Measurements from ENCODE around the gene GP1BB.
"Not testable (repeated sequence)": the region's sequence is repeated elsewhere in the genome, so short reads cannot be mapped to it uniquely, and the experiment has no call there.

Gene GP1BB

DNA sequence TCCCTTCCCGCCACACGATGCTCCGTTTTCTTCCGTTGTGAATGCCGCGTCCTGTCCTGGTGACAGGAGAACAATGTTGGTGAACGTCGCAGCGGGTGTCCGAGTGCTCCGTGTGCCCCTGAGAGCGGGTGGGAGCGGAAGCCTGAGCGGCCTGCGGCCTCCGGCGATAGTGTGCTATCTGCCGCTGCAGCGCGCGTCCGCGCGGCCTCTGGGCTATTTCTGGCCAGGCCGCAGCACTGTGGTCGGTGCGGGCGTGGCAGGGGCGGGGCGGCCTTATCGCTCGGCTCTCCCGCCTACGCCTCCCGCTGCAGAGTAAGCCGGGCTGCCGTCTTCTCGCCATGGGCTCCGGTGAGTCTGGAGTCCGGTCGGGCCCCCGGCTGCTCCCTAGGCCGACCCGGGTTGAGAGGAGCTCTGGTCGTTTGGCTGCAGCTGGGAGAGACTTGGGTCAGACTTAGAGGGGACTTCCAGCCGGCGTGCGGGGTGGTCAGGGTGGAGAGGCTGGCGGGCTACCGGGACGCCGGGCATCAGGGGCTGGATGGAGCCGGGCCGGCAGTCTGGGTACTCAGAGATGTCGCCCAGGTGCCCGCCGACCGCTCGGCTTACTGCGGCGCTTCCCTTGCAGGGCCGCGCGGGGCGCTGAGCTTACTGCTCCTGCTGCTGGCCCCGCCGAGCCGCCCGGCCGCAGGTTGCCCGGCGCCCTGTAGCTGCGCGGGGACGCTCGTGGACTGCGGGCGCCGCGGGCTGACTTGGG lies at the start of gene GP1BB:
TSS of gene GP1BB (plus strand) at position 308 of the 751 bp plus-strand sequence. CDS start at position 339, 31 bp downstream.
- no peak for DNase-seq (ENCODE audit: low read depth)

DNA sequence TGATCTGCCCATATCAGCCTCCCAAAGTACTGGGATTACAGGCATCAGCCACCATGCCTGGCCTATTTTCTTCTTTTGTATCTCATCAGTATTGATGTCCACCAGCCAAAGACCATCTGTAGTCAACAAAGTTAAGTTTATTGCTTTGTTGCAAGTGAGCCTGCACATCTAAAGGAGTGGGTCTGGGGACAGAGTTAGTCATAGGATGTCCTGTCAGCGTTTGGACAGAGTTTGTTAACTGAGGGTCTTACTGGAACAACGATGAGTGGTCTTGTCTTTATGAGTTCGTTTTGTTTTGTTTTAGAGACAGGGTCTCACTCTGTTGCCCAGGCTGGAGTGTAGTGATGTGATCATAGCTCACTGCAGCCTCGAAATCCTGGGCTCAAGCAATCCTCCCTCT lies 49.7 kb upstream of the GP1BB start:
- DNase-seq (ENCODE audit: low read depth), result no peak

DNA sequence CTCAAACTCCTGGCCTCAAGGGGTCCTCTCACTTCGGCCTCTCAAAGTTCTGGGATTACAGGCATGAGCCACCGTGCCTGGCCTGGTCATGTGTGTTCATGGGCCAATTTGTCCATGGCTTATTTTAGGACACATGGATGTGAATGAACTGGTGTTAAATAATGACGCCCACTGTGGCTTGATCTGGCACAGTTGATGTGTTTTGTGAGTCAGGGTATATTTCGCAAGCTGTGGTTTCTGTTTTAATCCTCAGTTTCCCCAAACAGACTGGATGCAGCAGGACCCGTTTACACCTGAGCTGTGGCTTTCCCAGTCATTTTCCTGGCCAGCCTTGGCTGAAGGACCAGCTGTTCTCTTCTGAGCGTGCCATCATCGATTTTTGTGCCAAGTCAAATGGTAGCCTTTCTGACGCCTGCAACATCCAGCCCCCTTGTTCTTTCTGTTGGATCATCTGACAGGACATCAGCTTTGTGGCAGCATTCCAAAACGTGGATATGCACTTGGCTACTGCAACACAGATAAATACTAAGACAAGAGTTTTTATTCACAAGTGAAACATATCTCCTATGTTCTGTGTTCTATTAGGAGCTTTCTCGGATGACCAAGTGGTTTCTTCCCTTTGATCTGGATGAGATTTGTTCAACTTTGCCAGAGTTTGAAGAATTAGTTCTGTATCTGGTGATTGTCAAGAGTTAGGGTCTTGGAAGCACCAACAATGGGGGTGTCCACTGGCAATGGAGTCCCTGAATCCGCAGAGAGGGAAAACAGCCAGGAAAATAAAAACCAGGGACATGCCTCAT lies 49.0 kb upstream of the GP1BB start:
- no peak for DNase-seq (ENCODE audit: low read depth)

DNA sequence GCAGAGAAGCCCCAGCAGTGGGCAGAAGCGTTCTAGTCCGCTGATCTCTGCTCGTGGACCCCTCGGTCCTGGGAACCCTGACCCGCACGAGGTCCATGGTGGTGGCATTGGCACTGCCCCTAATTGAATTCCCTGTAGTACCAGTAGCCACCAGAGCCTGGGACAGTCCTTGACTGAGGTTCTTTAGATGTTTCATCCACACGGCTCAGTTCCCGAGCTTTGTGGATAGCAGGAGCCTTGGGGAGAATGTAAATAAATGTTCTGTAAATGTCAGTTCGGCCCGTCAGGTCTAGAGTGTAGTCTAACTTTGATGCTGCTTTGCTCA lies 48.4 kb upstream of the GP1BB start:
- DNase-seq (ENCODE audit: low read depth), result no peak

DNA sequence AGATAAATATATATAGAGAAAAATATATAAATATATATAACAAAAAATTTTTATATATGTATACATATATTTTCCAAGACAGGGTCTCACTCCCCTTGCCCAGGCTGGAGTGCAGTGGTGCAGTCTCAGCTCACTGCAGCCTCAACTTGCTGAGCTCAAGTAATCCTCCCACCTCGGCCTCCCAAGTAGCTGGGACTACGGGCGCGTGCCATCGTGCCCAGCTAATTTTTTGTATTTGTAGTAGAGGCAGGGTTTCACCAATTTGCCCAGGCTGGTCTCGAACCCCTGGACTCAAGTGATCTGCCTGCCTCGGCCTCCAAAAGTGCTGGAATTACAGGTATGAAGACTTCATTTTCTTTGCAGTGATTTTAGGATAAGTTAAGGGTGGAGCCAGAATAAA lies 47.9 kb upstream of the GP1BB start:
- DNase-seq (ENCODE audit: low read depth), result no peak

DNA sequence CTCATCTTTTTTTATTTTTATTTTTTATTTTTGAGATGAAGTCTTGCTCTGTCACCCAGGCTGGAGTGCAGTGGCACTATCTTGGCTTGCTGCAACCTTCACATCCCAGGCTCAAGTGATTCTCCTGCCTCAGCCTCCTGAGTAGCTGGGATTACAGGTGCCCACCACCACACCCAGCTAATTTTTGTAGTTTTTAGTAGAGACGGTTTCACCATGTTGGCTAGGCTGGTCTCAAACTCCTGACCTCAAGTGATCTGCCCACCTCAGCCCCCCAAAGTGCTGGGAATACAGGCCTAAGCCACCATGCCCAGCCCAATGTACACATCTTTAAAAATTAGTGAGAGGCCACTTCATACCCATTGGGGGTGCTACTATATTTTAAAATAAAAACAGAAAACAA lies 46.9 kb upstream of the GP1BB start:
- DNase-seq (ENCODE audit: low read depth), result not testable (repeated sequence)

DNA sequence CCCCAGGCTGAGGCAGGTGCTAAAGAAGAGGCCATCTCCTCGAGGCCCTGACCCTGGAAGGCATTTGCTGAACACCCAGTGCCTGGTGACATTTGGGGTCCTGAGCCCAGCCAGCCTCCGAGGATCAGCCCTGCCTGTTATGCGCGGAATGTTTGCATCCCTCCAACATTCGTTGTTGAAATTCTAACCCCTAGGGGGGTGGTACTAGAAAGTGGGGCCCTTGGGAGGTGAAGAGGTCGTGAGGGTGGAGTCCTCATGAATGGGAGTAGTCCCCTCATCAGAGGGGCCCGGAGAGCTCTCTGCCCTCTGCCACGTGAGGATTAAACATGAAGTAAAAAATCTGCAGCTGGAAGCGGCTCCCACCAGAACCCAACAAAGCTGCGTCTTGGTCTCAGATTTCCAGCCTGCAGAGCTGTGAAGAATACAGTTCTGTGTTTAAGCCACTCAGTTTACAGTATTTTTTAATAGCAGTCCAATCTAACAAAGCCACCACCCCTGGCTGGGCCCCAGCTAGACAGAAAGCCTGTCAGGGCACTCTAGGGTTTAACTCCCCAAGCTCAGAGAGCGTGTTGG lies 44.3 kb upstream of the GP1BB start:
- DNase-seq (ENCODE audit: low read depth), result no peak

DNA sequence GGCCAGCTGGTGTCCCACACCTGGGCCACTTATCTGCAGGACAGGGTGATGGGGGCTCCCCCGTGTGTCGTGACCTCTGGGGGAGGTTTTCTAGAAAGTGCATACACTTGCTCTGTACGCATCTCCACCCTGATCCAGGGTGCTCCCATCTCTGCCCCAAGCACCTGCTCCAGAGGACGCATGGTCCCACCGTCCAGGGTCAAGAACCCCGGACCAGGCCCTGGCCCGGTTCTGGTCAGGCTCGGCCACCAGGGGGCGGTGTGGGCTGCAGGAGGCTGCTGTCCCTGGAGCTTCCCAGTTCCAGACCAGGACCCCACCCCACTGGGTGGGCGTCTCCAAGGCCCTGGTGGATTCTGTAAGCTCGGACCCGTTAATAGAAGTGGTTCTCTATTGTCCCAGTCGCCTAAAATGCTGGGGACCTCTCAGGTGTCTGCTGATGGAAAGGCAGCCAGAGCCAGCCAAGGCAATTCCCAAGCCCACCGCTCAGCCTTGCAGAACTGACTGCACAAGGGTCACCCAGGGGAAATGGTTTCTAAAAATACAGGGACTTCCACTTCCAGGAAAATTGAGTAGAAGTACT lies 43.7 kb upstream of the GP1BB start:
- no peak for DNase-seq (ENCODE audit: low read depth)

DNA sequence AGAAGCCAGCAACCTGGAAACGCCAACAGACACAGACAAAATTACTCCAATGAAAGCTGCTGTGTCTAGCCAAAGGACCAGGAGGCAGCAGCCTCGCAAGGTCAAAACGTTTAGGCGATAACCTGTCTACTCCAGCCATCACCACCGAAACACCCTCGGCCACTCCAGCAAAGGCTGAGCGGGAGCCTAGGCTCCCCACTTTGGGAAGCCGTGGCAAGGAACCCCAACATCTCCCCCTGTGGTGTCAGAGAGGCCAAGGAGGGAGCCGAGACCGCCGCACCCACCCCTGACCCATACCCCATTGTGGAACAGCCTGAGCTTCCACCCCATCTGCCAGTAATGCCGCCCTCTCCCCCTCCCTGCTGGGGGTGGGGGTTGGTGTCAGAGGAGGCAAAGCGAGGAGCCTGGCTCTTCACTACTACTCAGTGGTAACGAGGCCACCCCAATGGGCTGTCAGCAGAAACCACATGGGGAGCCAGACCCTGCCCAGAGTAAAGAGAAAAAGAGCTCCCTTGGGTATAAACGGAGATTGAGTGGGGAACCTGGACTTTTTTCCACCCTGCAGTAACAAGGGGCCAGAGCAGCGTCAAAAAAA lies 43.0 kb upstream of the GP1BB start:
- DNase-seq (ENCODE audit: low read depth), result no peak

DNA sequence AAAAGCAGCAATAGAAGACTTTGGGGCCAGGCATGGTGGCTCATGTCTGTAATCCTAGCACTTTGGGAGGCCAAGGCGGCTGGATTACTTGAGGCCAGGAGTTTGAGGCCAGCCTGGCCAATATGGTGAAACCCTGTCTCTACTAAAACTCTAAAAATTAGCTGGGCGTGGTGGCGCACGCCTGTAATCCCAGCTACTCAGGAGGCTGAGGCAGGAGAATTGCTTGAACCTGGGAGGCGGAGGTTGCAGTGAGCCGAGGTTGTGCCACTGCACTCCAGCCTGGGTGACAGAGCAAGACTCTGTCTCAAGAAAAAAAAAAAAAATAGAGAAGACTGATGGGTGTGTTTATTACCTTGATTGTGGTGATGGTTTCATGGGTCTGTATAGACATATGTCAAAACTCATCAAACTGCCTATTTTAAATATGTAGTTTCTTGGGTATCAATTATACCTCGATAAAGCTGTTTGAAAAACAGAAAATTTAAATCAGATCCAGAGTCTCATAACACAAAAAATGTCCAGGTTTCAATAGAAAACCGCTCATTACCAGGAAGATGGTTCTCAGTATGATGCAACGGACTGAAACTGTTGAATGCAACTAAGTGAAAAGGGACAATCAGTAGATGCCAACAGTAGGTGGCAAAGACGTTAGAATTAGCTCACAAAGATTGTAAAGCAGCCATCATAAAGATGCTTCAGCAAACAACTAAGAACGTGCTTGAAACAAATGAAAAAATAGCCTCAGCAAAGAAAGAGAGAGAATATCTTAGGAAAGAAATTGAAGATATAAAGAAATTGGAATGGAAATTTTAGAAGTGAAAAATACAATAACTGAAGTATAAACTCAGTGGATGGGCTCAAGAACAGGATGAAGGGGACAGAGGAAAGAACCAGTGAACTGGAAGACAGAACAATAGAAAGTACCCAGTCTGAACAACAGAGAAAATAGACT lies 42.2 kb upstream of the GP1BB start:
- DNase-seq (ENCODE audit: low read depth), result no peak

DNA sequence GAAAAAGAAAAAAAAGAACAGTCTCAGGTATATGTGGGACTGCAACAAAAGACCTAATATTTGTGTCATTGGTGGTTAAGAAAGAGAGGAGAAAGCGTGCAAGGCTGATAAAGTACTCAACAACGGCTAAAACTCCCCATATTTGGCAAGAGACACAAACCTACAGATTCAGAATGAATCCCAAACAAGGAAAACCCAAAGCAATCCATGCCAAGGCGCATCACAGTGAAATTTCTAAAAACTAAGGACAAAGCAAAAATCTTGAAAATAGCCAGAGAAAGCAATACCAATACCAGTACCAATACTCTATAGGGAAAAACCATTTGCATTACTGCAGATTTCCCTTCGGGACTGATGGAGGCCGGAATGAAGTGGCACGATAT lies 41.5 kb upstream of the GP1BB start:
- DNase-seq (ENCODE audit: low read depth), result no peak

DNA sequence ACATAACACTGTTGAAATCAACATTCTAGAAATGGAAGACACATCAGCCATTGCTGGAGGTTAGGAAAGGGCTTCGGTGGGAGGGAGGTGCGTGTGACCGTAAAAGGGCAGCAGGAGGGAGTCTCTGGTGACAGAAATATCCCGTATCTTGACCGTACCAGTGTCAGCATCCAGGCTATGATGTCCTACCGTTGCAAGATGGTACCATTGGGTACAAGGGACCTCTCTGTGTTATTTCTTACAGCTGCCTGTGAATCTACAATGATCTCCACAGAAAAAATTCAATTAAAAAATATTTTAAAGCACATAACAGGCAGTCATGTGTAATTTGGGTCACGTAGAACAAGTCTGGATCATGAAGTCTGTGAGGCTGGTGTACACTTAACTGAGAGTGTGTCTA lies 36.4 kb upstream of the GP1BB start:
- DNase-seq (ENCODE audit: low read depth), result no peak

DNA sequence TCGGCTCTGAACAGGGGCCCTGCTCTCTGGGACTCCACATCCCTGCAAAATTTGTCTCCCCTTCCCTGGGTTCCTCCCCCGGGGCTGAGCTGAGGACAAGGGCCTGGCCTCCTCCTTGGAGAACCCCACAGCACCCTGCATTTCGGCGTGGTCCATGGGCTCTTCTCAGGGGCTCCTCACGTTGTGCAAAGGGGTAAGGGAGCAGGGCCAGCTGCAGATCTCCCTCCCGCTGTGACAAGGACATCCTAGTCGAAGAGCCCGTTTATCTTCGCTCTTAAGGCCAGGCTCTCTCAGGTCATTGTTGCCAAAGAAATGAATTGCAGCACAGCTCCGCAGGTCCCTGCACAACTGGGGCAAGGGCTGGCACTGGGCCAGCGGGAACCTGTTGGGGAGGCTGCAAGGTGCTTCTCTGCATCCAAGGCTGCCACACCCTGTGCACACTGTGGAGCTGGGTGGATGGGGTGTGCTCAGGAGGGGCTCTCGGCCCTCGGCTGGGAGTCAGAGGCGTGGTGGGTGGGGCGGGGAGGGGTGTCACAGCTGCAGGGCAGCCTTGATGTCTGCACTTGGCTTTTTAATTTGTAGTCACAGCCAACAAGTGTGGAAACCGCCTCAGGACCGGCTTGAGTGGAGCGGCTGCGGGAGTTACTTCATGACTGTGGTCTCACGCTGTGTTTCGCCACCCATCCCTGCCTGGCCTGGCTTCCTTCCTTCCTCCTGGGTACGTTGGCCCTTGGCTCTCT lies 35.6 kb upstream of the GP1BB start:
- no peak for DNase-seq (ENCODE audit: low read depth)

DNA sequence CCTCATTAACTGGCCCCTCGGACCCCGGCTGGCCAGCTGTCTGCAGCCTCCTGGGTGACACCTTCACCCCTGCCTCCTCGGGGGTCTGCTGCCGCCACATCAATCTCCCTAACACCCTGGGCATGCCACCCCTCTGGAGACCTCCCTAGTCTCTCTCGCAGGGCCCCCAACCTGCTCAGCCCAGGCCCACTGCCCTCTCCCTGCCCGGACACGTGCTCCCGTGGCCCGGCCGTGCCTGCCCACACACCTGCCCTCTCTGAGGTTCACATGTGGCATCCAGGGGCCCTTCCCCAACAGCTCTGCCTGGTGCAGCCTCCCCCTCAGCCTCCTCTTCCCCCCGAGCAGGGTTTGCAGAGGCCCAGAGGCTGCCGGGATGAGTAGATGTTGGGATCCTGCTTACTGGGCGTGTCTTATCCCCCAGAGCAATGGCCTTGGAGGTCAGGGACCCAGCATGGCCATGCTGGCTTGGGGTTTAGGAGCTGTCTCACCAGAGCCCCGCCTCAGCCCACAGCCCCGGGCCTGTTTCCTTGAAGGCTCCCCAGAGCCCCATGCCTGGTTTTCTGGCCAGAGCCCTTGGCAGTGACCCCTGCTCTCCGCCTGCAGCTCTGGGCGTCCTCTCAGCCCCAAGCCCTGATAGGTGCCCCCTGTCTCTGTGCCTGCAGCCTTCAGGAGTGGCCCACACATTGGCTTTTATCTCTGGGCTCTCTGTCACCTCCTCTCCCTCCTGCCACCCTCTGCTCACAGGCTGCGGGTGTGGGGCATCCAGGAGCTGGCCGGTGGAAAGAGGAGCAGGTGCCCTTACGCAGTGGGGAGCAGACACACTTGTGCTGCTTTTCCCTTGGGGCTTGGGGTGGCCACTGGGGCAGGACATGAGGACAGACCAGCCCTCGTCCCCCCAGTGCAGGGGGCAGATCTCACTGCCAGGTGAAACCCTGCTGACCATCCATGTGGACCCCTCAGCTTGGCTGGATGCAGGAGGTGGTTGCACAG lies 34.7 kb upstream of the GP1BB start:
- no peak for DNase-seq (ENCODE audit: low read depth)

DNA sequence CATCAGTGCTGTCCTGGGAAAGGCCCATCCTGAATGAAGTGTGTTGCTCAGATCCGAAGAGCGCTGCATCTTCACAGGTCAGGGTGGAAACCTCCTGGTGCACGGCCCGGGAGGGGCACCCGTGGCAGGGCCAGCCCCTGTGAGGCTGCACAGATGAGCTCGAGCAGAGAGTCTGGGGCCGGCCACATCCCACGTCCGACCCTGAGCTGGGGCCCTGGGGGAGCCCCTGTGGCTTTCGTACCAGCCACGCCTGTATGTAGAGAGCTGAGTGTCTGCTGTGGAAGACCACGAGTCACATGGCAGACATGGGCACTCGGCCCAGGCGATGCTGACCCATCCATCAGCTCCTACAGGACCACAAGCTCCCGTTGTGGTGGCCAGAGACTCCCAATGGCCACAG lies 33.9 kb upstream of the GP1BB start:
- no peak for DNase-seq (ENCODE audit: low read depth)

DNA sequence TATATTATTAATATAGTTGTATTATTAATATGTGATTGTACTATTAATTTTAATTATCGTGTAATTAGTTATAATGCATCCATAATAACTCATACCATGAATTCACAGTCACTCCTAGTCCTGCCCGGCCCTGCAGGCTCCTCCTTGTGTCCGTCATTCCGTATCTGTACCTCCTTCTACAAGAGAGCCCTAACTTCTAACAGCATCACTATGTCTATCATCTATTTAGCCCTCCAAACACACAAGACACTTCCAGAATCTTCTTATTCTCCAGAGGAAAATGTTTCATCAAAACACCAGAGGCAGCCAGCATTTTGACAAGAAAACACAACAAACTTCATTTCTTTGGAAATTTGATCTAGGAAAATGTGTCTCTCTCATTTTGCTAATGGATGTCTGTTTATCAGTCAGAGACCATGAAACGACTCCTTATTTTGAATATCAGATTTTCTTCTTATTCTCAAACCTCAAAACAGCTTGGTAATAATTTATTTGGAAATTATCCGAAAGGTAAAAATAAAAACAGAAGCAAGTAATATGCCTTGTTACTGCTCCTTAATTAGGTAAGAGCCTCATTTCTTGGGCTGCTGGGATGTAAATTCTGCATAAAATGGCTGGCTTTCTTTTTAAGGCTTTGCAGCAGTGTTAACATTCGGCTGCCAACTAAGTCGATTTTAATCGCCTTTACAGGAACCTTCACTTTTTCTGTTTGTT lies 32.2 kb upstream of the GP1BB start:
- DNase-seq (ENCODE audit: low read depth), result no peak

DNA sequence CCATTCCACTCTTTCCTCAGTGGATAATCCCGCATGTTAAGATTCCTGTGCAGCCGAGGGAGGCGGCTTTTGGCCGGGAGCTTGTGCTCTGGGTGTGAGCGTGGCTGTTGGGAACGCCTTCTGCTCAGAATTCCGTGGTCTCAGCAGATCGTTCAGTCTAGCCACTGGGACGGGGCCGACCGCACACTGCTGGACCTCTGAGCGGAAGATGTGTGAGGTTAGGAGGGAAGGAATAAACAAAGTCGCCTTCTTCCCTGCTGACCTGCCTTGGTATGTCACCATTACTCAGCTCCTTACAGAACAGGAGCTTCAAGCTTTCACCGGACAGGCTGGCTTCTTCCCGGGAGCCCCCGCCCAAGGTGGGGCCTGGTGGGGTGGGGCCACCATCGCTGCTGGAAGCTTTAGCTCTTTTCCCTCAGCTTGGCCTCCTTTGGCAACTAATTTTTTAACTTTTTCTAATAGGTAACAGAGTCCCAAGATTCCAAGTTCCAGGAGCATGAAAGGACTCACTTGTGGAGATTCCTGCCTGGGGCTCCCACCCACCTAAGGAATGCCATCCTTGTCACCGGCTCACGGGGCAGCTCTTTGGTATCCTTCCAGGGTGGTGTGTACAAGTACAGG lies 31.5 kb upstream of the GP1BB start:
- no peak for DNase-seq (ENCODE audit: low read depth)

DNA sequence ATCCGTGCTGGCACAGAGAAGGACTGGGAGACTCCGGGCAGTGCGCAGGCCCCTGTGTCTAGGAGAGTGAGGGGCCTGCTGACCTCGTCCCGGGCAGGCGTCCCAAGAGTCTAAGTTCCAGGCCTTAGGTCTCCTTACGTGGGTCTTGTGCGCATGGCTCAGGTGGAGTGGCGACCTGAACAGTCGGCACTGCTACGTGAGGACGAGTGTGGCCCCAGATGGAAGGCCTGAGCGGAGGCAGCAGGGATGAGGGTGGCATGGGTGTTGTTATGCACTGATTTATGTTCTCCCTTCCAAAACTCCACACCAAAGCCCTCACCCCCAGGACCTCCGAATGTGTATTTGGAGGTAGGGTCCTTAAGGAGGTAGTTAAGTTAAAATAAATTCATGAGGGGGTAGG lies 29.8 kb upstream of the GP1BB start:
- no peak for DNase-seq (ENCODE audit: low read depth)

Data from stimulated activated CD8-positive, alpha-beta memory T cell treated with anti-CD3 and anti-CD28 coated beads, Interleukin-7, amount 100 ng/mL, for 24 hours (primary cell).